GM19240 (cell line): ENCODE data around the gene AMELX.

Experiments used
- DNase-seq: peaks from one replicate; pipeline ENCODE4 v3.0.0; 2011; ENCODE audit warnings: low spot score; ENCODE audit not compliant: insufficient read length

The AMELX gene

DNA sequence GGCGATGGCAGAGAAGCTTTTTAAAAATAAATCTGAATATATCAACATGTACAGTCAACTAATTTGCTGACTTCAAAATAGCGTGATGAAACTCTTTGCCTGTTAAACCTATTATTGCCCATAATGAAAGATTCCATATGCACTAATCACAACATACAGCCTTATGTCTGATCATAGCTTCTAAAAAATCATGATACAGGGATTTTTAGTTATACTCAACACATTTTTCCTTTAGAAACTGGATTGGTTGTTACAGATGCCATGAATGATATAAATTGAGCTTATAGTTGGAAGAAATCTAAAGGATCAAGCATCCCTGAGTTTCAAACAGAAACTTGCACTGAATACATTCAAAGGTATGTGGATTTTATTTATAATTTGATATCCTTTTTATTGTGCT, at the start of gene AMELX:
Gene AMELX, plus strand, starts transcription at position 301 of the 400 bp plus-strand sequence. CDS start 1,376 bp downstream, outside the sequence.
- no peak for DNase-seq

GRCh38 chrX:11244636-11245035, 48.6 kb upstream of the AMELX start:
- DNase-seq, result no peak

- DNase-seq, result no peak
Measured at GRCh38 chrX:11254417-11255109, 38.6 kb upstream of the AMELX start.

GRCh38 chrX:11257290-11257689, 35.9 kb upstream of the AMELX start:
- no peak for DNase-seq

GRCh38 chrX:11257711-11258110, 35.5 kb upstream of the AMELX start:
- DNase-seq, result no peak

DNA sequence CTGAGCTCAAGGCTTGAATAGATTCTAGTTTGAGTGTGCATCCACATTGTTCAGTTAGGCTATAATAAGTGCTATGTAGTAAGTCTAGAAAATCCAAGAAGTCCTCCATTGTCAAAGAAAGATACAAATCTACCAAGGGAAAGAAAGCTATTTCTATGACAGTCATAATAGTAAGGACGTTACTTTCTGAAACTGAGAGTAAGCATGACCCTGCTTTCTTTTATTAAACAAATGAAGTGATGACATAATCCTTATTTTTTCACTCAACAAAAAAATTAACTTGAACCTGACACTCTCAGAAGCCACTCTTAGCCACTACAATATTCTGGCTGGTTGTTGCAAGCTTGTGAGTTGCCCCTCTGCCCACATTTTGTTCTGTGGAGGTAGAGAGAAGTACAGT, 33.8 kb upstream of the AMELX start:
- no peak for DNase-seq

- DNase-seq, result no peak
Measured at GRCh38 chrX:11261260-11261659, 32.0 kb upstream of the AMELX start.

- DNase-seq, result no peak
Measured at GRCh38 chrX:11264925-11265324, 28.3 kb upstream of the AMELX start.

GRCh38 chrX:11265352-11265751, 27.9 kb upstream of the AMELX start:
- DNase-seq, result no peak

DNA sequence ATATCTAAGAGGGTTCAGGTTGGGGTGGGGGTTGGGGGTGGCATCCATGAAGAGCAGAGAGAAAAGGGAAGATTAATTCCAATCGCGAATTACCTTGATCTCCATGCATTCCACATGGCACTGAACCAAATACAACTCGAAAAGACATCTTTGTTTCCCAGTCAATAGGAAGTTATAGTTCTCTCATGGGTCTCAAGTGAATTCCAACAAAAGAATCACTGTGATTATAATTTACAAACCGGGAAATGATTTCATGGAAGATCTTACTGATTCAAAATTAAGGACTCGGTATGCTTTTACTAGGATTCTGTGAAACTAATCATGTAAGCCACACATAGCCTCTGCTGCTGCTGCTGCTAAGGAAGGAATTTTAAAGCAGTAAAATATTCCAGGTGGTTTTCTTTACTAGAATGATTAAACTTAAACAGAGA, 26.6 kb upstream of the AMELX start:
- DNase-seq, result no peak

DNA sequence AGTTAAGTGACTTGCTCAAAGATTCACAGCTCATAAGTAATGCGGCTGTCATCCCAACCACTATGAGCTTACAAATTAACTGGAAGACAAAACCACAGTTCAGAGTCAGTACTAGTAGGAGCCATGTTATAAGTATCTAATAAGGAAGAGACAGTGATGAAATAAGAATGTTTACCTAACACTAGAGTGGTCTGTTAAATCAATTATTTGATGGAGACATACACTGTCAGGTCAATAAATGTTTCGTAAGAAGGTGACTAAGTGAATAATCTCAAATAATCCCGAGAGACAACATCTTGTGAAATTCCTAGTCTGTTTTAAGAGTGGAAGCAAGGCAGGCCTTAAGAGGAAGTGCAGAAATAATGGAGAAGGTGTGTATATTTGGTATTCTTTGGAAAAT, 25.8 kb upstream of the AMELX start:
- no peak for DNase-seq

- no peak for DNase-seq
Measured at GRCh38 chrX:11269006-11269405, 24.2 kb upstream of the AMELX start.

- no peak for DNase-seq
Measured at GRCh38 chrX:11269996-11270395, 23.2 kb upstream of the AMELX start.

DNA sequence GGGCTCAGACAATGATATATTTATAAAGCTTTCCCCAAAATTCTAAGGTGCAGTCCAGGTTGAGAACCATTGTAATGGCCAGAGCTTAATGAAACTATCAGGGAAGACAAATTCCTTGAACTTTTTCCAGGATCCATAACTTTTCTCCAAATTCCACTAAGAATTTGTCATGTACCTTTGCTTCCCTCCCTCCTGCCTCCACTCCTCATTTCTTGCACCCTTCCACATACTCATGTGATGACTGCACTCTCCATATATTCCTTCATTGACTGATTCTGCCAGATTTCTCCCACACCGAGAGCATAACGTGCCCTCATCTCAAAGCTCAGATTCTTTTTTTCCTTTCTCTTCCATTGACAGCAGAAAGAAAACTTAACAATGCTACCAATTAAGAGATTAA, 20.9 kb upstream of the AMELX start:
- no peak for DNase-seq

DNA sequence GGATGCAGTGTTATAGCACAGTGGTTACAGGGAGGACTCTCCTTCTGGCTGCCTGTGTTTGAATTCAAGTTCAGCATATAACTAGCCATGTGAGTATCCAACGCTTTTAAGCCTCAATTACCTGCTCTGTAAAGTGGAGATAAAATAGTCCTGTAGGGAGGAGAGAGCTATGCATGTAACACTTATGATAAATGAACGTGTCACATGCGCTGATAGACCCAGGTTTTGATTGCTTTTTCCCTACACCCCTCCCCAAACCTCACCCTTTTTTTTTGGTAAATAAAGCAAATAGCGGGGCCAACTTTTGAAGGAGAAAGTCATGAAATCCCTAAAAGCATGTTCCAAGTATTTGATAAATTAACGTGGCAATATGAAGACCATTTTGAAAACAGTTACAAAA, 20.4 kb upstream of the AMELX start:
- DNase-seq, result no peak

DNA sequence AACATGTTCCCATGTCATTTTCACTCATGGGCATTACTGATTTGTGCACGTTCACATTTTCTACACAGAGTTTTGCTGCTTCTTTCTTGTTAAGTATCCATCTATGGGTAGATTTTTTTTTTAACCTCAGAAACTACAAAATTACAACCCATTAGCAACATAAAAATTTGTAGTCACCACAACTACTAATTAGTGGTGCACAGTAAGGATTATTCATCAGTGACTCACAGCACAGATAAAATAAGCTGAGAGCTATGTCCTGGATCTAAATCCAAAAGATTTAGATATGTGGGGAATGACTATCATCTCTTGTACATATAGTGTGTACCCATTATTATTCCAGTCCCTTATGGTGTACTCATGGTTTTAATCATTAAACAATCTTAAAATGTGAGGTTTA, 19.7 kb upstream of the AMELX start:
- DNase-seq, result no peak

DNA sequence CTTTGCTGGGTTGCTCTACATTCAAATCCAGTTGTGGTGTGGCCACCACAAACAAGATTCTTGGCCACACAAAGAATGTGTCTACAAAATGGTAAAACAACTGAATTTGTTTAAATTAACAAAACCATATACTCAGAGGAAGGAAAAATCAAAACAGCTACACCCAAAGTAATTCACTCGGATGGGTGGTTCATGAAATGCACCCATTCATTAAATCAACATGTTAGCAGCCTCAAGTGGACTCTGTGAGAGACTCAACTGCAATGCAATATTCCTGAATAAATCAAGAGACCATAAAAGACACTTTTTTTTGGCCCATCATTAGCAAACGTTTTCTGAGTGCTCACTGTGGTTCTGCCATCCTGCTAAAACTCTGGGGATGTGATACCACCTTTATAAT, 11.2 kb upstream of the AMELX start:
- no peak for DNase-seq

DNA sequence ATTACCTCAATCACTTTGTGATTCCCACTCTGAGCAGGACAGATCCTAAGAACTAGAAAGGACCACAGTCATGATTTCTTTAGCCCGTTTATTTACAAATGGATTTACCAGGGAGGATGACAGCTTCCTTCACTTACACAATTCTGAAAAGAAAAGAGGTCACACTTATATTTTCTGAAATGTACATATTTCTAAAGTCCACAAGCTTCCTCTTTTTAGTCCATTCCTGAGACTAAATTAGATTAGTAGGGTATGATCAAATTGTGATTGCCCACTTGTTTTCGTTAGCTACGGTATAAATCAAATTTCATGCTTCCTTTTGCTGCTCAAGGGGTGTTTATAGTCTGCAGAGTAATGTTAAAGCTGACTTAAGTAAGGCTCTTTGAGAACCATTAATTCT, 7.6 kb upstream of the AMELX start:
- DNase-seq, result no peak

DNA sequence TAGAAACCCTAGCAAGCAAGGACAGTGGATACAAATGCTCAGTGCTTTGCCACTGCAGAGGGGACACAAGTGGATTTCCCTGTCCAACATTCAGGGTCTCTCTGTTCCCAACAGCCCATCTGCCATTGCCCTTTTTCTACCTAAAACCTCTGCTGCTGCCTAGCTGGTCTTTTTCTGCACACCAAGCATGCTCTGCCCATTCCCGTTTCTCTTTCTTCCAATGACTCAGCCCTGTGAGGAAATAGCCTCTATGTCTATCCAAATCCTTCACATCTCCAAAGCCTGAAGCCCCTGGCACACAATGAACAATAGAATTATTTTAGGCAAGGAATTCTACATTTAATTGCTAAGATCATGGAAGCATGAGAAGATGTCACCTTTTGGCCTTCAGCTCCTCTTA, 5.7 kb upstream of the AMELX start:
- no peak for DNase-seq

DNA sequence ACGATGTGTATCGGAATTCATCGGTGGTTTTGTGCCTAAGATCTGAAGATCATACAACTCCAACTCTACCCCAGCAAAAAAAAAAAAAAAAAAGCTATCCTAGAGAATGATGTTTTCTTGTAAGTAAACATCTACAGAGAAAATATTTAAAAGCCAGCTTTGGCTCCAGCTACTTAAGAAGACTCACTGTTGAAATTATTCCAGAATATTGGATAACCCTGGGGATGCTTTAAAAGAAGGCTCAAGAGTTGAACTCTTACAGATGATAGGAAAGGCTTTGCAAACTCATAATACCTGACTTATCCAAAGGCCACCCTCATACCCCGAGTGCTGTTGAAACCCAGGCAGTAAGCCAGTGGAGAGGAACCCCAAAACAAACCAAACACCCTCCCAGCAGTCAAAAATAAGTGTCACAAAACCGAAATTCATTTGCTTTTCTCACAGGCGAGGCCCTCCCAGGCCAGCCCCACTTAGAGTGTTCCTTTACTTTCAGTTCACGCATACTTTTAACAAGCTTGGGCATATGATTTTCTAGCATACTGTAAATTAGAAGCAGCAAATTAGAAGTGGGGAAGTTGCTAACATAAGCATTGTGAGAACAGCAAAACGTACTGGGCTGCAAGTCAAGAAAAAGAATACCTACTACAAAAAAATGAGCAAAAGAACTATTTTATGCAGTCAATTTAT, 2.7 kb upstream of the AMELX start:
- DNase-seq, result no peak

DNA sequence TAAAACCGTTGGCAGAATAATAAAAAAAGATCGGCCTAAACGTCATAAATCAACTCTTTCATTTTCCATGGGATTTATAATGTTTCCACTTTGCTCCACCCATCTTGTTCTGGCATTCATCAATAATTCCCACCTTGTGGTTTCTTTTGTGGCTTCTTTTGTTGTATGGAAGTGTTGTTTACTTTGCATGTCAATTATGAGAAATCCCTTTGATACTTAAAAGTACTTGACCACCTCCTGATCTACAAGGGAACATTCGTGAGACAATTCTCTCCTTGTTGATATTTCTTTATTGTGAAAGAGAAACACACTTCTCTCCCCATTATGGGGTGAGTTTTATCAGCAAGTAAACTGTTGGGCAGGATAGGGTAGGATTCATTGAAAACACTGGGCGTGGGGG, 2.8 kb downstream of the AMELX start:
- DNase-seq, result no peak

DNA sequence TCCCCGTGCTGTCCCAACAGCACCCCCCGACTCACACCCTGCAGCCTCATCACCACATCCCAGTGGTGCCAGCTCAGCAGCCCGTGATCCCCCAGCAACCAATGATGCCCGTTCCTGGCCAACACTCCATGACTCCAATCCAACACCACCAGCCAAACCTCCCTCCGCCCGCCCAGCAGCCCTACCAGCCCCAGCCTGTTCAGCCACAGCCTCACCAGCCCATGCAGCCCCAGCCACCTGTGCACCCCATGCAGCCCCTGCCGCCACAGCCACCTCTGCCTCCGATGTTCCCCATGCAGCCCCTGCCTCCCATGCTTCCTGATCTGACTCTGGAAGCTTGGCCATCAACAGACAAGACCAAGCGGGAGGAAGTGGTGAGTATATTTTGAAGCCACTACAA, 5.4 kb downstream of the AMELX start:
- DNase-seq, result no peak

DNA sequence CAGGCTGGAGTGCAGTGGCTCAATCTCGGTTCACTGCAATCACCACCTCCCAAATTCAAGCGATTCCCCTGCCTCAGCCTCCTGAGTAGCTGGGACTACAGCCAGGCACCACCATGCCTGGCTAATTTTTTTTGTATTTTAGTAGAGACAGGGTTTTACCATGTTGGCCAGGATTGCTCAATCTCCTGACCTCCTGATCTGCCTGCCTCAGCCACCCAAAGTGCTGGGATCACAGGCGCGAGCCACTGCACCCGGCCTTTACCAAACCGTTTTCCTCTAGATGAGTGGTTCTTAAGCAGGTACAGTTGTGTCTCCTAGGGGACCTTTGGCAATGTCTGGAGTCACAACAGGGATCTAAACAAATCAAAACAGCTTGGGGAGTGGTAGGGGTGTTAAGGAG, 11.6 kb downstream of the AMELX start:
- DNase-seq, result no peak
